HG03460 (cell line): Measurements from ENCODE around the gene MAP3K12.
"Not testable (repeated sequence)": the region's sequence is repeated elsewhere in the genome, so short reads cannot be mapped to it uniquely, and the experiment has no call there.

ENCODE experiments used
- ATAC-seq: cut with Tn5 transposase; IDR thresholded peaks from one replicate; pipeline ENCODE4 v1.9.1; 2021; ENCODE audit not compliant: unreplicated experiment

MAP3K12 gene

DNA sequence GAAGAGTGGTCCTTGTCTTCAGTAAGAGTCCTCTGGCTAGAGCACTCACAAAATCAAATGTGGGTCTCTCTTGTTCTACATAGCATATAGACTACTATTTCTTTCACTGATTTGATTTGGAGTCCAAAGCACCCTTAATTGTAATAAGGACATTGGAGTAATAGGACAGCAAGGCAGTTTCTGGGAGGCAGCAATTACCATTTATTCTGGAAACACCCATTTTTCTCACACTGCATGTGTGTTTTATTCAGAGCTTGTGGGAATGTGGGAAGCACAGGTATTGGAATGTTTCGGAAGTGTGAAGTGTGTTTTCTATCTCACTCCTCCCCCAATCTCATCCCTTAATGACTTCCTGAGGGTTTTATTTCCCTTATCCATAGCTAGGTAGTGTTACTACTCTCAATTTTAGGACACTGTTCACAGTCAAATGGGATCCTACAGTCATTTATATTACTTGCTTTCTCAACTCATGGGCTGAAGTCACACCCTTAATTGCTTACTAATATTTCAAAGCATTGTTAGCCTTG is 27.1 kb downstream of the MAP3K12 start:
- ATAC-seq = no peak

DNA sequence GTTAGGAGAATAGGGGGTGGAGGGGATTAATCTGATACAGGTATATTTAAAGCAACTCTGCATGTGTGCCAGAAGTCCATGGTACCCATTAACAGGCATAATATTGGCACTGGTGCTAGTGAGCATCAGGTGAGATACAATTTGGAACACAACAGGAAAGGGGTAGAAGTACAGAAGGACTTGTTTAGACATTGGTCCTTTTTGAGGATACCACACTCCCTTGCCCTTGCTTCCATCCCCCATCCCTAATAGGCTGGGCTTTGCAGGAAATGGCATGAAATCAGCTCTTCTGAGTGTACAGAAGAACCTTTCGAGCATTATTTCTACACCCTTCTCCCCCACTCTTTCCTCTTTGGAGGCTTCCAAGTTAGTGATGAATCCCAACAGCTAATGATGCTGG is 31.0 kb downstream of the MAP3K12 start:
- ATAC-seq = no peak

DNA sequence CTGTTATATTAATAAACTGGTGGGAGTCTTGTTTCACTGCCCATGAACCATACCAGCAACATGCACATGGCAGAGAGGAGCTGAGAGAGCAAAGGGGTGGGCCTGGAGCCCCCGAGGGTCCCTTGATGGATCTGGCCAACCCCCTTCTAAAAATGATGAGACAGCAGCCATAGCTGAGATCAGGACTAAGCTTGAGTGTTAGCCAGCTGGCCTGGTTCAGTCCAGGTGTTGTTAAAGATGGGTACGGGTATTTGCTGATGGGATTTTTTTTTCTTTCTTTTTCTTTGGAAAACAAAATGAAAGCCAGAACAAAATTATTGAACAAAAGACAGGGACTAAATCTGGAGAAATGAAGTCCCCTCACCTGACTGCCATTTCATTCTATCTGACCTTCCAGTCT is 31.4 kb downstream of the MAP3K12 start:
- no peak for ATAC-seq

DNA sequence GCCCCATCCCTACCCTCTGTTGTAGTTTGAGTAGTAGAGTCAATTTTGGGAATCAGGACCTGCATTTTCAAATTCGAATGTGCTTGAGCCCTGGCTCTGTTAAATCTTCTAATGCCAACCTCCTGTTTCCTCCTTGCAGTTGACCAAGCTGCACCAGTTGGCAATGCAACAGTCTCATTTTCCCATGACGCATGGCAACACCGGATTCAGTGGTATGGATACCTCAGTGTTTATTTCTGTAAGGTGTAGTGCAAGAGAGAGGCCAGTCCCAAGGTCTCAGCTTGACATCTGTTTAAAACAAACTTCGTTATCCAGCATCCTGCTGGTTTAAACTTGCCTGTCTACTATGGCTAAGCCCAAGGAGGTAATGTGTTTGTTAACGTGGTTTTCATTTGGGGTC is 32.2 kb downstream of the MAP3K12 start:
- no peak for ATAC-seq

DNA sequence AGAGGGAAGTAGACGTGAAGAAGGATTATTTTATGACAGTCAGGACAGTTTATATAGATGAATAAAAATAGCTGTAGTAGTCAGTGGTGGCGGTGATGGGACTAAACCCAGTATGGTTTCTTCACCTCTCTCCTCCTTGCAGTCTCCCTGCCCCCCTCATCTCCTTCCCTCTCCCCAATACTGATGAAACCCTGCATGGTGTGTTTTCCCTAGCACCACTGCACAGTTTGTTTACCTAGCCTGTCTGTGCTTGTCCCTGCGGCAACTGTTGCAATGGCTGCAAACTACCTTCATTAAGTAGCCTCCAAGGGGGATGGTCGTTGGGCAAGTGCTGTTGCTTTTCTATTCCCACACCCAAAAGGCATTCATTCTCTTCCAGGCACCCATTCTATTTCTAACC is 32.6 kb downstream of the MAP3K12 start:
- ATAC-seq = no peak

GRCh38 chr12:53465679-53466078 is 33.6 kb downstream of the MAP3K12 start:
- no peak for ATAC-seq

- no peak for ATAC-seq
Measured at GRCh38 chr12:53464685-53465418, 34.4 kb downstream of the MAP3K12 start.

DNA sequence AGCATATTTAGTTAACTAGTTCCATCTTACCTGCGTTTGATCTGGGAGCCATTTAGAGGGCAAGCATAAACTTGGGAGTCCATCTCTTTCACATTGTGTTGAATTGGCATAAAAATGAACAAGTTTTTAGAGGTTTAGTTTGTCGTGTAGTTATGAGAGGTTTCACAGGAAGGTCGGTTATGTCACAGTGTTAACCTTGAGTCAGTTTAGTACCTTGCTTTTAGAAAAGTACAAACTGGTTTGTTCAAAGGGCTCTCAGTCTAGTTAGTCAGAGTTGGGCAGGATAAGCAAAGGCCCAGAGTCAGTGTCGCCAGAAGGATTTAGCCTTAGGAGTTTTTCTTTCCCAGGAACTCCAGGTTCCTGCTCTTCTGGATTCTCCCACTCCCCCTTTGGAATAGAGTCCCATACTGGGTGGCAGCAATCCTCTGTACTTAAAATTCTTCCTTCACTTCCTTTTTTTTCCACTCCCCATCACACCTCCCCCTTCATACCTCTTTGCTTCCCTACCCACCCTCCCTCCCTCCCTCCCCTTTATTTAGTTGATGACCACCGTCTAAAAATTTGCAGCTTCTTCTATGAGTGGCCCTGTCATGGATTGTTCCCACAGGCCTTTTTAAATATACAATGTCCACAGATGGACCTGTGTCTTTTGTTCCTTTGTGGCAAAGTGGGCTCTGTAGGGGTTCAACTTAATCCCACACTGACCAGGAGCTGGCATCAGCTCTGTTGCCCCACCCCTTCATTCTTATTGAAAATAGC is 35.3 kb downstream of the MAP3K12 start:
- ATAC-seq = no peak

DNA sequence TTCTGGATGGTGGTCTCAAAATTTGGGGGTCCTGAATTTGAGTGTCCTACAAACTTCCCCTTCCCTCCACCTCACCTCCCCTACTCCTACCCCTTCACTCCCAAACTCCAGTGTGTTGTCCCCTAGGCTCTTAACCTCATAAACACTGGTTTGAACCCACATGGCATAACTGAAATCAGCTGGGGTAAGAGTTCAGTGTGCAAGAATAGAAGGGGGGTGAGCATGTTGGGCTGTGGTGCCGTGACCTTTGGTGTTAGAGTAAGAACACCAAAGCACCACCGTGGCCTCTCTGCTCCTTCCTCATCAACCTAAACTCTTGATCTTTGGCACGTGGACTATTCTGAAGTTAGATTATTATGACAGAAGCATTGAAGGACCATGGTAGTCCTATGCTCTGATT is 36.3 kb downstream of the MAP3K12 start:
- no peak for ATAC-seq

GRCh38 chr12:53461591-53461990 is 37.7 kb downstream of the MAP3K12 start:
- ATAC-seq = no peak

DNA sequence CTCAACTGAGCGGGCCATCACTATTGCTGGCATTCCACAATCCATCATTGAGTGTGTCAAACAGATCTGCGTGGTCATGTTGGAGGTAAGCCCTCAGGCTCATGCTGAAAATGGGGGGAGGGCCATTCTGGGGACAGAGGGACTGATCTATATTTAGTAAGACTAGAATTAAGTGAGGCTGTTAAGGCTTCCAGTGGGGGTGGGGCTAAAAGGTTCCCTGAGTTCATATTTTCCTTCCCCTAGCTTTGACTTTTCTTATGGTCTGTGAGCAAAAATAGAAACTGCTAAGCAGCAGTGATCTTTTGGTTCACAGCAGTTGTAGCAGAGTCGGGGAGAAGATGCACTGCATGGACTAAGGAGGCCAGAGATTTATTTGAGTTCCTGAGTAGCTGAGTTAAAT is 38.2 kb downstream of the MAP3K12 start:
- no peak for ATAC-seq

DNA sequence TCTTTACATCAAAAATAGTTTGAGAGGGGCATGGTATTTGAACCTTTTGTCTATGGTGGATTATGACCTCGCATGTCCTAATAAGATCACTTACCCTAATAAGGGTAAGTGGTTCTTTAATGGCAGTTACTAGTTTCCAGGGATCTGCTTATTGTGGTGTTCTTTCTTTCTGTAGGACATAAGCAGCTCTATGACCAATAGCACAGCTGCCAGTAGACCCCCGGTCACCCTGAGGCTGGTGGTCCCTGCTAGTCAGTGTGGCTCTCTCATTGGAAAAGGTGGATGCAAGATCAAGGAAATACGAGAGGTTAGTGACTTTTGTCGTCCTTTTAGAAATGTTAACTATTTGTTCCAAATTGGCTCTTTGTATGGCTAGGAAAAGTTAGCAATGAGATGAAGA is 40.2 kb downstream of the MAP3K12 start:
- no peak for ATAC-seq

- no peak for ATAC-seq
Measured at GRCh38 chr12:53456654-53457366, 42.4 kb downstream of the MAP3K12 start.

DNA sequence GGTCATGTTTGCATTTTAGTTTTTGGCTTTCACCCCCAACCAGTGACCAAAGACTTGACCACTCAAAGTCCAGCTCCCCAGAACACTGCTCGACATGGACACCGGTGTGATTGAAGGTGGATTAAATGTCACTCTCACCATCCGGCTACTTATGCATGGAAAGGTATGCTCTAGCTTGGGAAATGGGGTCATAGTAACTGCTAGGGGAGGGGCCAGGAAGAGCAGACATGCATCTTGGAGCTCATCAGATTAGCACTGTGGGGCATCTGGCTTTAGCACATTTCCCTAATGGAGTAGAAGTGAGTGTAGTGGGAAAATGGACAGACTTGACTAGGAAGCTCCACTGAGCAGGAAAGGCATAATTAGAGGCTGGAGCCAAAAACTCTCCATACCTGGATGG is 44.6 kb downstream of the MAP3K12 start:
- no peak for ATAC-seq

GRCh38 chr12:53453953-53454640 is 45.2 kb downstream of the MAP3K12 start:
- no peak for ATAC-seq

DNA sequence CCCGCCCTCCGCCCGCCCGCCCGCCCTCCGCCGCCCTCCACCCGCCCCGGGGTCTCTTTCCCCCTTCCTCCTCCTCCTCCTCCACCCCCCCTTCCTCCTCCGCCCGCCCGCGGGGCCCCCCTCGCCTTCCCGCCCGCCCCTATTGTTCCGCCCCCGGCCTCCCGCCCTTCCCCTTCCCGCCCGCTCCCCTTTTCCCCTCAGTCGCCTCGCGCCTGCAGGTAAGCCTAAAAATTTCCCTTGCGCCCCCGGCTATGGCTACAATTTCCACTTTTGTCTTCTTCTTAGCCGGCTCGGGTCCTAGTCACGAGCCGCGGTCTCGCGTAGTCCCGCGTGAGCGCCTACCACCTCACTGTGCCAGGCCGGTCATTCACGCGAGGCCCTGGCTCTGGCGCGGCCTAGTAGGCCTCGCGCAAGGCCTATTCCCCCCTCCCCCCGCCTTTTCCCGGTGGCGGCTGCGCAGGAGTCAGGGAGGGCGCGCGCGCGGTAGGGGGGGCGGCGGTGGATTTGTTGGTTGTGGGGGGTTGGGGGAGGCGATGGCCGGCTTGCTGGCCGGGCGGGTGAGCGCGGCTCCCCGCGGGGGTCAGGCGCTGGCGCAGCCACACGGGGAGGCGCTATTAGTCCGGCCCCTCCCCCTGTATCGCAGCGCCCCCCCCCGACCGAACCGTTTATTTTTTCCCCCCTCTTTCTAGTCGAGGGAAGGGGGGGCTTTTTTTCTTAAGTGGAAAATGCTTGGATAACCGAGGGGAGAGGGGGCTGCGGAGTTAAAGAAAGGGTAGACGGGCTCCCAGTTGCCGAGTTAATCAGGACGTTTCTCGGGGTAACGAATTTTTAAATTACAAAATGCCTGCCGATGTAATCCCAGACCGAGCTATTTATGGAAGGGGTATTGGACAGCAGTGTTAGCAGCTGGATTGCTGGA is 46.8 kb downstream of the MAP3K12 start:
- peak; percentile 35 for ATAC-seq

- ATAC-seq = peak; percentile 90
Measured at GRCh38 chr12:53451661-53452158, 47.5 kb downstream of the MAP3K12 start, which contains the start of gene PCBP2. PCBP2 (plus strand) TSS chr12:53452102; CDS start chr12:53454801, 2,699 bp downstream.

GRCh38 chr12:53450936-53451335 is 48.3 kb downstream of the MAP3K12 start:
- ATAC-seq = no peak

DNA sequence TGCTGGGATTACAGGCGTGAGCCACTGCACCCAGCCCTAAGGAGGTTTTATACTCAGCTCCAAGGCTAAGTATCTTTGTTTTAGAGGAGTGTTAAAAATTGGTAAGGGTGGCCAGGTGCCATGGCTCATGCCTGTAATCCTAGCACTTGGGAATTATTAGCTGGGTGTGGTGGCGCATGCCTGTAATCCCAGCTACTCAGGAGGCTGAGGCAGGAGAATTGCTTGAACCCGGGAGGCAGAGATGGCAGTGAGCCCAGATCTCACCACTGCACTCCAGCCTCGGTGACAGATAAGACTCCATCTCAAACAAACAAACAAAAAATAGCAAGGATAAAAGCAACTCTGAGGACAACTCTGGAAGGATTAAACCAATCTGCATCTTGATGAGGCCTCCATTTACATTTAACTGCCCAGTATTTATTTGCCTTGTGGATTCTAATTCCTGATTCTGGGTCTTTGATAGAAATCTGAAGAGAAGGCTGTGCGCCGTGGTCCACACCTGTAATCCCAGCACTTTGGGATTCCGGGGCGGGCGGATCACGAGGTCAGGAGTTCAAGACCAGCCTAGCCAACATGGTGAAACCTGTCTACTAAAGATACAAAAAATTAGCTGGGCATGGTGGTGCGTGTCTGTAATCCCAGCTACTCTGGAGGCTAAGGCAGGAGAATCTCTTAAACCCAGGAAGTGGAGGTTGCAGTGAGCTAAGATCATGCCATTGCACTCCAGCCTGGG is 54.5 kb downstream of the MAP3K12 start:
- ATAC-seq = not testable (repeated sequence)
